Stimulated activated CD8-positive, alpha-beta memory T cell treated with anti-CD3 and anti-CD28 coated beads, Interleukin-12 subunit alpha, Interleukin-12 subunit beta, amount 100 ng/mL, for 24 hours (primary cell): ENCODE data around the gene IKBKE.
"Not testable (repeated sequence)": the region's sequence is repeated elsewhere in the genome, so short reads cannot be mapped to it uniquely, and the experiment has no call there.

Experiments used
- DNase-seq: peaks from one replicate; pipeline ENCODE4 v3.0.0-alpha.2; 2020; ENCODE audit errors: extremely low read depth

Gene IKBKE

DNA sequence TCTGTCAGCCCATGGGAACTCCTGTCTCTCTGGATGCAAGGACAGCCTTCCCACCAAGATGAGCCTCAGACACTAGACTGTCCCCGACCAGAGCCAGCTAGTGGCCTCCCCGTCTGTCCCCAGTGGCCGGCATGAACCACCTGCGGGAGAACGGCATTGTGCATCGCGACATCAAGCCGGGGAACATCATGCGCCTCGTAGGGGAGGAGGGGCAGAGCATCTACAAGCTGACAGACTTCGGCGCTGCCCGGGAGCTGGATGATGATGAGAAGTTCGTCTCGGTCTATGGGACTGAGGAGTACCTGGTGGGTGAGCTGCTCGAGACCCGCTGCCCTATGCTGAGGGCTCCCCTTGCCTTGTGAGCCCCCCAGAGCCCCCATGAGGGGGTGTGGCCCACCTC, 5.8 kb downstream of the IKBKE start:
- no peak for DNase-seq

DNA sequence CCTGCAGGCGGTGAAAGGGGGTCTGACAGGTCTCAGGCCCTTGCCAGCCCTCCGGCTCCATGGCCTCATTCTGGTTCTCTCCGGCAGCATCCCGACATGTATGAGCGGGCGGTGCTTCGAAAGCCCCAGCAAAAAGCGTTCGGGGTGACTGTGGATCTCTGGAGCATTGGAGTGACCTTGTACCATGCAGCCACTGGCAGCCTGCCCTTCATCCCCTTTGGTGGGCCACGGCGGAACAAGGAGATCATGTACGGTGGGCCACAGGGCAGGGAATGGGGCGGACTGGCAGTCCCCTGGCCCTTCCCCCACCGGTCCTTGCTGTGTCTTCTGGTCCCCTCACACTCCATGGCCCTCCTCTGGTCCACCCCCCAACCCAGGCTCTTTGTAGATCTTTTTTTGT, 6.3 kb downstream of the IKBKE start:
- DNase-seq: no peak

DNA sequence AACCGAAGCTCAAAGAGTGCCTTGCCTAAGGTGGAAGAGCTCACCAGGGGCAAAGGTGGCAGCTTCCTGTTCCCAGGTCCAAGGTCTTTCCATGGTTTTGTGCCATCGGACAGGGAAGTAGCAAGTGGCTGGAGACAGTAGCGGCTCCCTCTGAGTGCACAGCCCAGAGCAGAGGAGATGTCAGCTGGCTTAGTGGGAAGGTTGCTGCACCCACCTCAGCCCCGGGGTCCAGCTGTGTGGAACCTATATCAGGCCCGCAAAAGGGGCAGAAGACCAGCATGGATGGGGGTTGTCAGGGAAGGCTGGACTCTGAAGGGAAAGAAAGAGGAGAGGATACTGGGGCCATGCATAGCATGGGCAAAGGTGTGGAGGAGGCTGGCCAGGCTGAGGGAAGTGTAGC, 6.8 kb downstream of the IKBKE start:
- DNase-seq: no peak

DNA sequence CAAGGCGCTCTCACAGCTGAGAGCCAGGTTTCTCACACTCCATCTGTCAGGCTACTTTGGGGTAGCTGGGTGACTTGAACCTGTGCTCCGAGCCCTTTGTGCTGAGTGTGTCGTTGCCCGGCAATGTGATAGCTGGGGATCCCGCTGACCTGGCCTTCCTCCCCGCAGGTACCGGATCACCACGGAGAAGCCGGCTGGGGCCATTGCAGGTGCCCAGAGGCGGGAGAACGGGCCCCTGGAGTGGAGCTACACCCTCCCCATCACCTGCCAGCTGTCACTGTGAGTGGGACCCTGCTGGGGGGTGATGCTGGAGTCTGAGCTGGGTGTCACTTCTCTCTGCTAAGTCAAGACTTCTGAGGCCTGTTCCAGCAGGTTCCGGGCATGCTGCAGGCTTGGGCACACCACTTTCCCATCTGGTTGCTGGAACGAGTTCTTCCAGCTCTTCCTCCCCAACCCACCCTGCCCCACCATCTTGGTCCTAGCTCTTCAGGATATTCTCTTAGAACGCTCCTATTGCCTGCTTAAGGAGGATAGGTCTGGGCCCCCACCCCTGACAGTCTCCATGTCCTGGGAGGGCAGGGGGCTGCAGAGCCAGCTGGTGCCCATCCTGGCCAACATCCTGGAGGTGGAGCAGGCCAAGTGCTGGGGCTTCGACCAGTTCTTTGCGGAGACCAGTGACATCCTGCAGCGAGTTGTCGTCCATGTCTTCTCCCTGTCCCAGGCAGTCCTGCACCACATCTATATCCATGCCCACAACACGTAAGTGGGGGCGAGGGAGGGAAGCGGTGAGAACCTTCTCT, 7.5 kb downstream of the IKBKE start:
- no peak for DNase-seq

DNA sequence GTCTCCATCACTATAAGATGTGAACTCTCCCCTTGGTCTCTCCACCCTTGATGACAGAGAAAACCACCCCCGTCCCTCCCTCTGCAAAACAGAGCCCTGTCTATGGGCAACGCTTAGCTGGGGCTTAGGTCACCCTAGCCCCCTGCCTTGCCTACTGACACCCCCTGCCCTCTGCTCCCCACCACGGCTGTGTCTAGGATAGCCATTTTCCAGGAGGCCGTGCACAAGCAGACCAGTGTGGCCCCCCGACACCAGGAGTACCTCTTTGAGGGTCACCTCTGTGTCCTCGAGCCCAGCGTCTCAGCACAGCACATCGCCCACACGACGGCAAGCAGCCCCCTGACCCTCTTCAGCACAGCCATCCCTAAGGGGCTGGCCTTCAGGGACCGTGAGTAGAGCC, 8.5 kb downstream of the IKBKE start:
- no peak for DNase-seq

DNA sequence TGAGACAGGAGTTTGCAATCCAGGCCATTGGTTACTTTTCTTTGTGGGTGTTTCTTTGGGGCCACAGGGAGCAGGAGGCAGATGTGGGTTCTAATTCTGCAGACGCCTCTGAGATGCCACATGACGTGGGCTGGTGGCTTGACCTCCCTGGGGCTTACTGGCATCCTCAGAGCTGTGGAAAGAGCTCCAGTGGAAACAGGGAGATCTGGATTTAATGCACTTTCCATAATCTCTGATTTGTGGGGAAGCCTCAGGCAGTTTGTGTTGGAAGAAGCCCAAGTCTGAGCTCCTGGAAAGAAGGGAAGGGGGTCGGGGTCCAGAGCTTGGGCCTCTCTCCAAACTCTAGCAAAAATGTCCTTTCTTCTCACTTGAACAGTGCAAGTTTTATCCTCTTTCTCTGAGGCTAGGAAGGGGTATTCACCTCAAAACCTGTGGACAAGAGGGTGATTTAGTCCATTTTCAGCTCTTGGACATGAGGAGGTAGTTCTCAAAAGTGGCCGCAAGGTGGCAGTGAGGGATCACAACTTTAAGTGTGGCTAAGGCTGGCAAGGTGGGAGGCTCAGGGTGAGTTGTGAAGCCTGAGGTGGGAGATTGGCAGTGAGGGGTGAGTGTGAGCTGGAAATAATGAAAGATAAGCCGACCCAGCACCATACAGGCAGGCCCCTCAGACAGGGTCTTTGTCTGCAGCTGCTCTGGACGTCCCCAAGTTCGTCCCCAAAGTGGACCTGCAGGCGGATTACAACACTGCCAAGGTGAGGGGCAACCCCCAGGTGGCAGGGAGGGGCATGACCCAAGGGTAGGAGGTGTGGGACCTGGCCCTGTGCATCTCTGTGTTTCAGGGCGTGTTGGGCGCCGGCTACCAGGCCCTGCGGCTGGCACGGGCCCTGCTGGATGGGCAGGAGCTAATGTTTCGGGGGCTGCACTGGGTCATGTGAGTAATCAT, 9.2 kb downstream of the IKBKE start:
- DNase-seq: no peak

DNA sequence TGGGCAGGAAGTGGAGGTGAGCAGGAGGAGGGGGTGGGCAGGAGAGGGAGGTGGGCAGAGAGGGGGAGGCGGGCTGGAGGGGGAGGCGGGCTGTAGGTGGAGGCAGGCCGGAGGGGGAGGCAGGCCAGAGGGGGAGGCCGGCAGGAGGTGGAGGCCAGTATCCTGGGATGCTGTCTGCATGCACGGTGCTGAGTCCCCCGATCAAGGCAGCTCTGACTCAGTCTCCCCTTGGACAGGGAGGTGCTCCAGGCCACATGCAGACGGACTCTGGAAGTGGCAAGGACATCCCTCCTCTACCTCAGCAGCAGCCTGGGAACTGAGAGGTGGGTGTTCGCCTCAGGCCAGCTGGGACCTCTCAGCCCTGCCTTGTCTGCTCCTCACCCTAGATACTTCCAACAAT, 9.9 kb downstream of the IKBKE start:
- DNase-seq: no peak

- no peak for DNase-seq
These were observed 12.3 kb downstream of the IKBKE start for GRCh38 chr1:206482611-206483010.

DNA sequence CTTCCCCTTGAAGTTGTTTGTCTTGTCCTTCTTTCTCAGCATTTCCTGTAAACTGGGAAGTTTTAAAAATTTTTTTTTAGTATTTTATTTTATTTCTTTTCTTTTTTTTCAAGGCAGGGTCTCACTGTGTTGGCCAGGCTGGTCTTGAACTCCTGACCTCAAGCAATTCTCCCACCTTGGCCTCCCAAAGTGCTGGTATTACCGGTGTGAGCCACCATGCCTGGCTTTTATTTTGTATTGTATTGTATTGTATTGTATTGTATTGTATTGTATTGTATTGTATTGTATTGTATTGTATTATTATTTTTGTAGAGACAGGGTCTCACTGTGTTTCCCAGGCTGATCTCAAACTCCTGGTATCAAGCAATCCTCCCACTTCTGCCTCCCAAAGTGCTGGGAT, 13.6 kb downstream of the IKBKE start:
- DNase-seq: not testable (repeated sequence)

GRCh38 chr1:206484901-206485300, 14.6 kb downstream of the IKBKE start:
- no peak for DNase-seq

- DNase-seq: no peak
These were observed 16.9 kb downstream of the IKBKE start for GRCh38 chr1:206486995-206487788.

DNA sequence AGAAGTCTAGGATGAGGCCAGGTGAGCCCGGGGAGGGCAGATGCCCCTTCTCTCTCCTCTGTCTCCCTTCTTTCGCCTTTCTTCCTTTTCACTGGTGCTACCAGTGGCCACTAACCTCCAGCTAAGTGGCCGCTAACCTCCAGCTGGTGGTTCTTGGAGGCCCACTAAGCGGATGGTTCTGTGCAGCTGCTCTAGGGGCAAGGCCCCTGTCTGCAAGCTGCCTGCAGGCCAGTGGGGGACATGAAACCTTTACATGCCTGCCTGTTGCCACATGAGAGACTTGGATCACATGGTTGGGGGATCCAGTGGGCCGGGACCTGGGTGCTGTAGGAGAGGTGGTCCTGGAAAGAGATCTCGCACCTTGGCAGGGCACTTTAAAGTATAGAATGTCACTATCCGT, 17.7 kb downstream of the IKBKE start:
- no peak for DNase-seq

- no peak for DNase-seq
These were observed 18.2 kb downstream of the IKBKE start for GRCh38 chr1:206488466-206488865.

DNA sequence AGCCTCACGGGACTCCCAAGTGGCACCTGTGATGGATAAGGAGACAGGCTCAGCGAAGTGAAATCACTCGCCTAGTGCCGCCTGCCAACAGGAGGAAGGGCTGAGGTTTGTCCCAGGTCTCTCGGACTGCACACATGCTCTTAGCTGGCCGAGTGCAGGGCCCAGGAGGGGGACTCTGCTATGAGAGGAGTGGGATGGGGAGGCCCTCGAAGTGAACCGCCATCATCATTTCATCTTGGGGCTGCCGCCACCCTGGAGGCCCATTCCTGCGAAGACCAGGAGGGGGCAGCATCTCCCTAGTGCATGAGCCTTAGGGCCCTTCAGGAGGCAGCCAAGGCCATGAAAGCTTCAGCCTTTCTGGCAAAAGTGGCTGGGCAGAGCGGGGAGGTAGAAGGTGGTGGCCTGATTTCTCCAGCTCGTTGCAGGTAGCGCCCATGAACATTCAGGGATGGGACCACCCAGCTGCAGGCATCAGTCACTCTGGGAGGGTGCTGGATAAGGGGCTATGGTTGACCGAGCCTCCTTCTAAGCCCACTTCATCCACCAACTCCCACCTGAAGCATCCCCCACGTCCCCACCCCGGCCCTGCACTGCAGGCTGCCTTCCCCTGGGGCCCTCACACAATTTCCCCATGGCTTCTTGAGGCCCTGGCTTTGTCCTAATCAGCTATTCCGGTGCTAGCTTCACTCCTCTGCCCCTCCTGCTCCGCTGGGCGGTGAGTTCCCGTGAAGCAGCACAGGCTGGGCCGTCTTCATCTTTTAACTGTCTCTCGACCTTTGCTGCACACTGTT, 19.9 kb downstream of the IKBKE start:
- no peak for DNase-seq

DNA sequence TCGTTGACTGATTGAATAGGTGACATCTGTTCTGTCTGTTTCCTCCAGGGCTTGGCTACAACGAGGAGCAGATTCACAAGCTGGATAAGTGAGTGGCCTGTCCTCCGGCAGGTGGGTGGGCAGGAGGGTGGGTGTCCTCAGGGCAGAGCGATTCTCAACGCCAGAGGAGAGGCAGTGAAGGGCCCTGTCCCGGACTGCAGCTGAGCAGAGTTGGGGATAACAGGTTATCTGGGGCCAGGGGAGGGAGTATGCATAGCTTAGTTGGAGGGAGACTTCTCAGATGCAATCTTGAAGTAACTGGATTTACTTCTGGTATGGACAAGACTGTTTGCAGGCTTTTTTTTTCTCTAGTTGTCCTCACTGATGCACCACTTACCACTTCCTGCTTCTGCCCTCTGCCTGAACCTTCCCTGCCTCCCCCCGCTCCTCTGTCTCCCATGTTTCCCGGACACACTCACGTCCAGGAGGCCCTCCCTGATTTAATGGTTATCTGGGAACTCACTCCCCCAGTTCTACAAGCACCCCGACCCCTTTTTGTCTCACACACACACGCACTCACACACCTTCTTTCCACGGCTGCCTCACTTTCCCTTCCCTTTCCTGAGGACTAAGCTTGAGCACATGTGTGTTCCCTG, 20.6 kb downstream of the IKBKE start:
- DNase-seq: no peak

- no peak for DNase-seq
These were observed 21.3 kb downstream of the IKBKE start for GRCh38 chr1:206491616-206492015.

- no peak for DNase-seq
These were observed 22.3 kb downstream of the IKBKE start for GRCh38 chr1:206492589-206492988.

GRCh38 chr1:206493279-206493678, 23.0 kb downstream of the IKBKE start:
- DNase-seq: no peak

DNA sequence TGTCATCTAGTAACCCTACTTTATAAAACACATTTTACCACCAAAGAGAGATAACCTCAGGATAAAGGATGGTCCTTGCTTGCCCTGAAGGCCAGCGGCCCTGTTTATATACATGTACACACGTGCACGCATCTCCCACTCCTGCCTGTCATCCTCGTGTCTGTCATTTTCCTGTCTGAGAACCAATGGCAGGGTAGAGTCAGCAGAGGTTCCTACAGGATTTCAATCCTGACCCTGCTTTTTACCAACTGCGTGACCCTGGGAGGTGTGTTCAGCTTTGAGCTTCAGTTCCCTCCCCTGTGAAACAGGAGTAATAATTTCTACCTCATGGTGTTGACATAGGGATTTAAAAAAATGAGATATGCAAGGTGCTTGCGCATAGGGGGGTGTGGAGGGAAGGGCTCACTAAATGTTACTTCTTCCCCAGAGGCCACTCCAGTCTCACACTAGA, 24.8 kb downstream of the IKBKE start:
- DNase-seq: no peak

- DNase-seq: no peak
These were observed 25.3 kb downstream of the IKBKE start for GRCh38 chr1:206495493-206496046.
